Fibroblast of lung (primary cell): Measurements from ENCODE around the gene RBMS2. TPM values are rescaled to one million over a fixed set of nuclear protein-coding genes. Genes with fewer than 3 reads are reported as not detected.
A peak's percentile ranks its signal among the peaks of the same experiment; 100 is the strongest.

Experiments used
- DNase-seq, 2 donors: peaks; one replicate each; pipeline versions ENCODE4 v3.0.0 to v3.0.0-alpha.2; 2010; ENCODE audit warnings: low read depth in 2 of 2
- H2AFZ ChIP-seq: 2 replicates; pipeline ENCODE4 v1.5.1; 2012; ENCODE audit warnings: low read length, control low read depth, inconsistent platforms
- H3K27ac ChIP-seq: 2 replicates; pipeline ENCODE4 v1.5.1; 2011; ENCODE audit warnings: low read length, control low read depth; ENCODE audit not compliant: insufficient read depth
- H3K27me3 ChIP-seq: 2 replicates; pipeline ENCODE4 v1.5.1; 2011; ENCODE audit warnings: mild to moderate bottlenecking, low read length; ENCODE audit not compliant: control insufficient read depth, insufficient read depth
- H3K36me3 ChIP-seq: 2 replicates; pipeline ENCODE4 v1.5.1; 2011; ENCODE audit warnings: low read length; ENCODE audit not compliant: control insufficient read depth, insufficient read depth
- H3K4me1 ChIP-seq: 2 replicates; pipeline ENCODE4 v1.5.1; 2011; ENCODE audit warnings: low read length; ENCODE audit not compliant: control insufficient read depth, insufficient read depth; ENCODE audit errors: extremely low read depth
- H3K4me2 ChIP-seq: 2 replicates; pipeline ENCODE4 v1.5.1; 2011; ENCODE audit warnings: low read length, control low read depth; ENCODE audit not compliant: insufficient read depth; ENCODE audit errors: extremely low read depth
- H3K4me3 ChIP-seq, 4 experiments: fragments of 200-600 bp in 1 of 4; sonication (generic) in 1 of 4; replicated peaks in 1 of 4; 2 replicates each; pipeline ENCODE4 v1.5.1; 2011 to 2016; ENCODE audit warnings: low read length in 4 of 4, low read depth in 3 of 4, mild to moderate bottlenecking in 3 of 4, control low read depth in 2 of 4, inconsistent platforms in 1 of 4, mixed read lengths in 1 of 4; ENCODE audit not compliant: insufficient read depth in 1 of 4; ENCODE audit errors: control extremely low read depth in 1 of 4
- H3K79me2 ChIP-seq: 2 replicates; pipeline ENCODE4 v1.5.1; 2012; ENCODE audit warnings: mild to moderate bottlenecking, low read length, inconsistent platforms; ENCODE audit not compliant: control insufficient read depth, insufficient read depth
- H3K9ac ChIP-seq: 2 replicates; pipeline ENCODE4 v1.5.1; 2011; ENCODE audit warnings: mild to moderate bottlenecking, low read length, control low read depth; ENCODE audit not compliant: insufficient read depth
- H3K9me3 ChIP-seq: 2 replicates; pipeline ENCODE4 v1.5.1; 2012; ENCODE audit warnings: low read depth, low read length; ENCODE audit not compliant: control insufficient read depth, insufficient read depth
- H4K20me1 ChIP-seq: 2 replicates; pipeline ENCODE4 v1.5.1; 2011; ENCODE audit warnings: low read length; ENCODE audit not compliant: control insufficient read depth, insufficient read depth; ENCODE audit errors: extremely low read depth
- CTCF ChIP-seq, 2 donors: IDR thresholded peaks in 1 of 2; conservative IDR thresholded peaks in 1 of 2; 1 replicate in 1 of 2; 2 replicates in 1 of 2; pipeline ENCODE4 v1.5.1; 2011 to 2012; ENCODE audit warnings: low read length in 2 of 2, control low read depth in 1 of 2, inconsistent platforms in 1 of 2, low read depth in 1 of 2, mild to moderate bottlenecking in 1 of 2
- EZH2 ChIP-seq: IDR thresholded peaks from 2 replicates; pipeline ENCODE4 v1.5.1; 2012; ENCODE audit warnings: low read length, control low read depth, mild to moderate bottlenecking; ENCODE audit errors: missing control alignments
- polyA plus RNA-seq, 2 donors: library from polyadenylated mRNA; depleted of rRNA in 1 of 2; stranded (reverse) in 1 of 2; unstranded in 1 of 2; fragments of >200 nt; gene quantifications; 2 replicates each; pipeline ENCODE4 v1.2.1, GENCODE V29; 2011 to 2012; ENCODE audit warnings: missing spikeins in 1 of 2
- total RNA-seq: library from RNA; depleted of rRNA; stranded (reverse); fragments of >200 nt; gene quantifications from 2 replicates; pipeline ENCODE4 v1.2.1, GENCODE V29; 2014

RBMS2 gene
- total and polyA plus RNA-seq, 2 donors (not counting 1 experiment from before 2014, with no cell fraction given), result 23.1 to 66.9 TPM

DNA sequence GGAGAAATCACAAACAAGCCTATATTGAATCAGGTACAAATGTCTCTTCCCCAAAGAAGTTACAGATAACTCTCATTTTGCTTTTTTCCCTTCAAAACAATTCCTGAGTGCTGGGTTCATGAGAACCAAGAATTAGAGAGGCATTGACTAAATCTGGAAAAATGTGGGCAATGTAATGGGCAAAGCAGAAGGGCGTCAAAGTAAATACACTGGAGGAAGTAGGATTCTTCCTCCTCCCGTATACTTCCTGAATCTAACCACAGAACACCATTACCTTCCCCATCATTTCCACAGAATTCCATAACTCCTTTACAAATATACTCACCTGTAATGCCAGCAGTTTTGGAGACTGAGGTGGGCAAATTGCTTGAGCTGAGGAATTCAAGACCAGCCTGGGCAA lies 3.0 kb upstream of the RBMS2 start:
- Histone ChIP-seq H3K4me2 (no peak overlapping the region), H3K27me3 (no peaks in the 10 kb centered on the region), H3K79me2 (peaks cover 17% of the 10 kb centered on the region), H3K36me3 (no peaks in the 10 kb centered on the region), H4K20me1 (no peaks in the 10 kb centered on the region), H3K4me3 (no peak overlapping the region), H3K9me3 (no peaks in the 10 kb centered on the region), H3K27ac (peak overlapping the region; percentile 23), H3K9ac (no peak overlapping the region), H3K4me1 (peaks cover 2% of the 10 kb centered on the region), H2AFZ (no peak overlapping the region)
- TF ChIP-seq CTCF (conservative IDR thresholded peaks at IDR 0.05 in 1 of 2, IDR thresholded peaks at IDR 0.05 in 1 of 2; ENCODE audit: low read depth in 1 of 2, low read length in 2 of 2) (no peak), EZH2 (no peak)
- DNase-seq, result peak in 1 of 2 donors; percentile 63

DNA sequence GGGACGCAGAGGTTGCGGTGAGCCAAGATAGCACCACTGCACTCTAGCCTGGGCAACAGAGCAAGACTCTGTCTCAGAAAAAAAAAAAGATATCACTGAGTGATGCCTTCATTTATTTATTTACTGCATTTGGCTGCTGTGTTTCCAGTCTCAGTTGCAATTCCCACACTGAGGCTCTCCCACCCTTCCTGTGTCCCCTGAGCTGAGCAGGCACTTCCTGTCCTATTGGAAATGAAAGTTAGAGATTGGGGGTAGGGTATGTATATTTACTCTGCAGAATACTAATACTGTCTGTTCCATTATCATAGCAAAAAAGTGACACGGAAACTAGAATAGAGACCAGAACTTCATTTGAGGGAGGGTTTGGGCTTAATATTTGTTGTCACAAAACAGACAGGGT lies 1.6 kb upstream of the RBMS2 start:
- H3K4me1 ChIP-seq, result peaks cover 2% of the 10 kb centered on the region
- no peak for TF ChIP-seq EZH2
- TF ChIP-seq CTCF (conservative IDR thresholded peaks at IDR 0.05 in 1 of 2, IDR thresholded peaks at IDR 0.05 in 1 of 2; ENCODE audit: low read depth in 1 of 2, low read length in 2 of 2), result no peak
- H2AFZ ChIP-seq, result peak overlapping the region; percentile 65
- DNase-seq, result no peak
- no peaks in the 10 kb centered on the region for H3K9me3 ChIP-seq
- peak overlapping the region; percentile 48 for H3K27ac ChIP-seq
- no peak overlapping the region for H3K4me3 ChIP-seq
- H4K20me1 ChIP-seq, result no peaks in the 10 kb centered on the region
- H3K9ac ChIP-seq, result no peak overlapping the region
- no peaks in the 10 kb centered on the region for H3K27me3 ChIP-seq
- peak overlapping the region; percentile 65 for H3K4me2 ChIP-seq
- H3K36me3 ChIP-seq, result no peaks in the 10 kb centered on the region
- peaks cover 31% of the 10 kb centered on the region for H3K79me2 ChIP-seq

DNA sequence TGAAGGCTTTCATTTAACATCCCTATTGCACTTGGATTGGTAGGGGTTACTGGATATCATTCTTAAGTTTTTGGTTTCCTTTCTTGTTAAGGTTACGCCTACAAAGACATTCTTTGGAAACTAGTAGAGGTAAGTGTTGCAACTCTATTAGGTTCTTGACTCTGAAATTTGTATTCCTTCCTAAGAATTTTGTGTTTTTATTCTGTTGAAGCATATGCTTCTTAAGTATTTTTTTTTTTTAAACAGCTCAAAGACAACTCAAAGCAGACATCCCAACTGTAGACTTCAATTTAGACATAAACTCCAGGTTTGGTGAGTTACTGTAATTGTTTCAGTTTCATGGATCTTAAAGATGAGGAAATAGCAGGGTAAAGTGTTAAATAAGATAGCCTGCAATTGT lies 1.1 kb upstream of the RBMS2 start:
- Histone ChIP-seq H3K4me3 (peak overlapping the region in 1 of 4 experiments; percentile 3), H3K27me3 (no peaks in the 10 kb centered on the region), H3K4me1 (peaks cover 2% of the 10 kb centered on the region), H2AFZ (peak overlapping the region; percentile 40), H3K4me2 (peak overlapping the region; percentile 65), H3K36me3 (no peaks in the 10 kb centered on the region), H3K79me2 (peaks cover 35% of the 10 kb centered on the region), H4K20me1 (no peaks in the 10 kb centered on the region), H3K9ac (no peak overlapping the region), H3K27ac (peak overlapping the region; percentile 30), H3K9me3 (no peaks in the 10 kb centered on the region)
- TF ChIP-seq CTCF (conservative IDR thresholded peaks at IDR 0.05 in 1 of 2, IDR thresholded peaks at IDR 0.05 in 1 of 2; ENCODE audit: low read depth in 1 of 2, low read length in 2 of 2), result no peak
- TF ChIP-seq EZH2, result no peak
- peak in 1 of 2 donors; percentile 16 for DNase-seq
